NCI-H2196 treated with DMSO at 0.1 percent for 48 hours (cell line): ENCODE data around the gene ABT1.

ENCODE experiments used
- DNase-seq: peaks from one replicate; lab custom pipeline; 2025; ENCODE audit not compliant: unreplicated experiment; lab: John Stamatoyannopoulos, UW

Gene ABT1

GRCh38 chr6:26571592-26572296 lies 25.0 kb upstream of the ABT1 start:
- DNase-seq = peak; percentile 61

- no peak for DNase-seq
These were observed 21.2 kb upstream of the ABT1 start for GRCh38 chr6:26575494-26575939.

GRCh38 chr6:26576407-26576843 lies 20.3 kb upstream of the ABT1 start:
- DNase-seq = no peak

GRCh38 chr6:26576929-26577719 lies 19.6 kb upstream of the ABT1 start:
- no peak for DNase-seq

DNA sequence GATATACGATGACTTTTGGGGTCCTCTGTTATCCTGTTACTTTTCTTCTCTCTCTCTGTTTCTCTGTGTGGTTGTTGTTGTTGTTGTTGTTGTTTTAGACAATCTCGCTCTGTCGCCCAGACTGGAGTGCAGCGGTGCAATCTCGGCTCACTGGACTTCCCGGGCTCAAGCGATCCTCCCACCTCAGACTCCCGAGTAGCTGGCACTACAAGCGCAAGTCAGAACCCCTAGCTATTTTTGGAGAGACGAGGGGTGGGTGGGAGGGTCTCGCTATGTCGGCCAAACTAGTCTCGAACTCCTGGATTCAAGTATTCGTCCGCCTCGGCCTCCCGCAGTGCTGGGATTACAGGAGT lies 19.1 kb upstream of the ABT1 start:
- no peak for DNase-seq

- DNase-seq = no peak
These were observed 18.5 kb upstream of the ABT1 start for GRCh38 chr6:26578279-26578678.

DNA sequence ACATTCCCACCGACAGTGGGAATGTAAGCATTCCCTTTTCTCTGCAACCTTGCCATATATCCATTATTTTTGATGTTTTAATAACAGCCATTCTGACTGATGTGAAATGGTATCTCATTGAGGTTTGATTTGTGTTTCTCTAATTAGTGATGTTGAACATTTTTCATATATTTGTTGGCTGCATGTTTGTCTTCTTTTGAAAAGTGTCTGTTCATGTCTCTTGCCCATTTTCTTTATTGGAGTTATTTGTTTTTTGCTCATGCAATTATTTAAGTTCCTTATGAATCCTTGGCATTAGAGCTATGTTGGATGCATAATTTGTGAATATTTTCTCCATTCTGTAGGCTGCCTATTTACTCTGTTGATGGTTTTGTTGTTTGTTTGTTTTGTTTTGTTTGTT lies 18.0 kb upstream of the ABT1 start:
- no peak for DNase-seq

- DNase-seq = no peak
These were observed 15.4 kb upstream of the ABT1 start for GRCh38 chr6:26581164-26581915.

DNA sequence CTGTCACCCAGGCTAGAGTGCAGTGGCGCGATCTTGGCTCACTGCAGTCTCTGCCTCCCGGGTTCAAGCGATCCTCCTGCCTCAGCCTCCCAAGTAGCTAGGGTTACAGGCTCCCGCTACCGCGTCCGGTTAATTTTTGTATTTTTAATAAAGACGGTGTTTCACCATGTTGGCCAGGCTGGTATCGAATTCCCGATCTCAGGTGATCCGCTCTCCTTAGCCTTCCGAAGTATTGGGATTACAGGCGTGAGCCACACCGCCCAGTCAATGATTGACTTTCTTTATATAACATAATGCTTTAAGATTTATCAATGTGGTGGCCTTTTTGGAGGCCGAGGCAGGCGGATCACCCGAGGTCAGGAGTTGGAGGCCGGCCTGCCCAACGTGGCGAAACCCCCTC lies 7.8 kb upstream of the ABT1 start:
- no peak for DNase-seq

DNA sequence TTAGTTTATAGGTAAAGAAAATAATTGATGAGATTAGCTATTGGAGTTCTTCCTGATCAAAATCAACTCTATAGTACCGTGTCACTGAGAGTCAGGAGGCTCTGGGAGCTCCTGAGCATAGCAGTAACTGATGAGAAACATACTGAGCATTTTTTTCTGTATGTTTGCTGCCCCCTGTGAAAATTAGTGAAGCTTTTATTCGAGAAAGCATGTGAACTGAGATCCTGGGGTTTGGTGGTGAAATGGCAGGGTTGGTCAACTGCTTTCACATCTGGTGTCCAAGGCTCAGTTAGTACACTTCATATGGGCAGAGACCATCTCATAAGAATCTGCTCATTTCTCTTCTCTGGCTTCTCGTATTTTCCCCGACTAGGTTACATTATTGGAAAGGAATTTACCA lies 4.1 kb upstream of the ABT1 start:
- DNase-seq = no peak

DNA sequence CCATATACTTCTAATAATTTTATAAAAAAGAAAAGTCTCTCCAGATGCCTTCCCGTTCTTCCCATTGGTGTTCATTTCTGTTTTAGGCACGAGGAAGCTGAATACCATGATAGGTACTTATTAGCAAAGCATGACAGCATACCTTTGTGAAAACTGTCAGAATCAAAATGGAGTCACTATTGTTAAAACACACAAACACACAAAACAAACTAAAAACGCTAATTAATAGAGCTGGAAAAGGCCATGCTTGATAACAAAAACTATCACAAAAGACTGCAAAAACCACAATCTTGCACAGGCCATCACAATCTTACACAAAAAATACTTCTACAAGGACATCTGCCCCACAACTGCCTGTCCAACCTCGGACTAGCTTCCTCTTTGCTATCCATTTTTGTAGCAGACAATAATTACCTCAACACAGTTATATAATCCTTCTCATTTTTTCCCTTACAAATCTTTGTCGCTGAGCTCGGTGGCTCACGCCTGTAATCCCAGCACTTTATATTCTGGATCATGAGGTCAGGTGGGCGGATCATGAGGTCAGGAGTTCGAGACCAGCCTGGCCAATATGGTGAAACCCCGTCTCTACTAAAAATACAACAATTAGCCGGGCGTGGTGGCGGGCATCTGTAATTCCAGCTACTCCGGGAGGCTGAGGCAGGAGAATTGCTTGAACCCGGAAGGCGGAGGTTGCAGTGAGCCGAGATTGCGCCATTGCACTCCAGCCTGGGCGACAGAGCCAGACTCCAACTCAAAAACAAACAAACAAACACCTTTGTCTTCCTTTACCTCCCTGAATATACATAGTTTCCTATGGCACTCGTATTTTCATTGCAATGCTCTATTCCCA lies 3.2 kb upstream of the ABT1 start:
- no peak for DNase-seq

- no peak for DNase-seq
These were observed 2.6 kb upstream of the ABT1 start for GRCh38 chr6:26594131-26594498.

DNA sequence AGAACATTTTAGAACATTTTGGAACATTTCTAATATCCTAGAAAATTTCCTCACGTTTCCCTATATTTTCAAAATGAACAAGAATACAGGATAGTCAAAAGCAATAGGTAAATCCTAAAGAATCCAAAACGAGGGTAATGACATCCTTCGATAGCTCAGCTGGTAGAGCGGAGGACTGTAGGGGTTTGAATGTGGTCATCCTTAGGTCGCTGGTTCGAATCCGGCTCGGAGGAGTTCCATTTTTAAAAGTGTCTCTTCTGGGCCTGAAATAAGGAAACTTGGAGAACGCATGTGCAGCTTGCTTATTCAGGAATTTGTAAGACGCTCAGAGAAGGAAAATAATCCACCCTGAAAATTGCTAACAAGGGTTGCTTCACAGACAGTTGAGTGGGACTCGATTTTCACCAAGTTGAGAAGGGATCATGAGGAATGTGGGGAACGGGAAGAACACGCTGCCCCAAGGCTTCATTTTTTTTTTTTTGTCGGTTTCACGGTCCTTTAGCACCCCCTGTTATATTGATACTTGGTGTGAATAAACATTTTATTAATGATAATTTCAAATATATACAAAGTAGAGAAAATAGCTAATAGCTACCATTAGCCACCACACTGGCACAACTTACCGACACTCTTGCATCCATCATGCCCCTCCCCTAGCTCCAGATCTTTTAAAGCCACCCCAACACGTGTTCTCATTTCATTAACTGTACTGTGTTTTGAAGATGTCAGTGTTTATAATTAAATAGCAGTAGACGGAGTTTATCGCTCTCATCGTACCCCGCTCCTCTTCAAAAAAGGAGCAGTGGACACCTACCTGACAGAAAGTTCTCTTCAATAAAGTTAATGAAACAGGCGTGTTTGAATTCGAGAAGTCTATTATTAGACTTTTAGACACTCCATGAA lies 1.8 kb upstream of the ABT1 start:
- DNase-seq = no peak

GRCh38 chr6:26595669-26596269 lies 984 bp upstream of the ABT1 start:
- peak; percentile 69 for DNase-seq

- DNase-seq = no peak
These were observed 625 bp downstream of the ABT1 start for GRCh38 chr6:26597389-26597766.

DNA sequence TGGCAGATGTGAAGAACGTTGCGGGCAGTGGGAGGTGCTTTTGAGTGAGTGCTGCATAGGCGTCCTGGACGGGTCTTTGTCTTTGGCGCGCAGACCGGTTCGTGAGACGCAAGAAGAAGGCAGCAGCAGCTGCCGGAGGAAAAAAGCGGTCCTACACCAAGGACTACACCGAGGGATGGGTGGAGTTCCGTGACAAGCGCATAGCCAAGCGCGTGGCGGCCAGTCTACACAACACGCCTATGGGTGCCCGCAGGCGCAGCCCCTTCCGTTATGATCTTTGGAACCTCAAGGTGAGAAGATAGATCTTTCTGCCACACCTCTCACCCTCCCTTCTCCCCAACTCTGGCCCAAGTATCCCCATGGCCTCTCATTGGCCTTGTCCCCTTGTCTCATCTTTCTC lies 1.1 kb downstream of the ABT1 start:
- no peak for DNase-seq

DNA sequence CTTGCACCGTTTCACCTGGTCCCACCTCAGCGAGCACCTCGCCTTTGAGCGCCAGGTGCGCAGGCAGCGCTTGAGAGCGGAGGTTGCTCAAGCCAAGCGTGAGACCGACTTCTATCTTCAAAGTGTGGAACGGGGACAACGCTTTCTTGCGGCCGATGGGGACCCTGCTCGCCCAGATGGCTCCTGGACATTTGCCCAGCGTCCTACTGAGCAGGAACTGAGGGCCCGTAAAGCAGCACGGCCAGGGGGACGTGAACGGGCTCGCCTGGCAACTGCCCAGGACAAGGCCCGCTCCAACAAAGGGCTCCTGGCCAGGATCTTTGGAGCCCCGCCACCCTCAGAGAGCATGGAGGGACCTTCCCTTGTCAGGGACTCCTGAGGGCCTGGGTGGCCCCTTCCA lies 1.5 kb downstream of the ABT1 start:
- DNase-seq = no peak

DNA sequence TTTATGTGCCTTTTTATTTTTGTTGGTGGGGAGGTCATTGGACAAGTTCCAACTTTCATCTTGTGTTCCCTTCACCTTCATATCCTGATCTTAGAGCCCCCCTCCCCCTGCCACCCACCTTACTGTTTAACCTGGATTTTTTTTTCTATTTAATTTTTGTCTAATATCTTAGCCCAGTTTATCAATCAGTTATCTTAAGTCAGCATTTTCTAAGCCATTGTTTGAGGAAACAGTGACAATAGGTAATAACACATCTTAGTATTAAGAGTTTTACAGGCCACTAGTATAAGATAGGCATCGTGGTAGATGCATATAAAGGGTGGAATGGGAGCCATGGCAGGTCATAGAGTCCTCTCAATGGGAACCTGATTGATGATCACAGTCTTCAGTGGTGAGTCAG lies 2.4 kb downstream of the ABT1 start:
- no peak for DNase-seq

GRCh38 chr6:26599591-26599990 lies 2.8 kb downstream of the ABT1 start:
- no peak for DNase-seq

DNA sequence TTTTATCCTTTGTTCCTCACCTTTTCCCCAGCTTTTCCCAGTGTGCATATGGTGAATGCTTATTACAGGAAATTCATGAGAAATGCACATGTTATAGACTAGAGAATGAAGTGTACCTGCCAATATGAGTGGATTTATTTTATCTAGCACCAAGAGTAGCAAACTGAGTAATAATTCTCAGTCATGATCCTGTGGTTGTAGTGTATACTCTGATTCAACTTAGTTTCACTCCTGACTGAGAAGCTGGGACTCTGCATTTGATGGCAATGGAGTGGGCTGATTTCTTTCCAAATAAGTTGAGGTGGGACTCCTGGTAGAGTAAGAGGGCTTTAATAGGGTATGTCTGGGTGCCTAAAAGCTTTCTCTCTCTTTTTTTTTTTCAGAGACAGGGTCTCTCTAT lies 4.0 kb downstream of the ABT1 start:
- DNase-seq = no peak
